Measurements from ENCODE around the gene DNASE1L3. TPM values are rescaled to one million over a fixed set of nuclear protein-coding genes. Genes with fewer than 3 reads are reported as not detected.

The DNASE1L3 gene
- total and polyA plus RNA-seq, 2 experiments from 2014 or later, result not detected

- Histone ChIP-seq H3K27me3 (ENCODE audit: insufficient read depth) (no peaks in the 10 kb centered on the region), H2AFZ (no peak overlapping the region), H3K27ac (ENCODE audit: low read depth) (no peak overlapping the region), H4K20me1 (replicated peaks; ENCODE audit: insufficient read depth) (peaks cover 10% of the 10 kb centered on the region; the same call in 1 of the 2 replicates), H3F3A (replicated peaks; ENCODE audit: low read depth) (no peaks in the 10 kb centered on the region), H3K36me3 (ENCODE audit: insufficient read depth) (peaks cover 25% of the 10 kb centered on the region), H3K4me2 (no peak overlapping the region), H3K4me1 (ENCODE audit: insufficient read depth) (no peaks in the 10 kb centered on the region; the same call in none of the 2 replicates), H3K4me3 (no peak overlapping the region), H3K9me2 (ENCODE audit: insufficient read depth) (no peaks in the 10 kb centered on the region), H3K79me2 (replicated peaks; ENCODE audit: insufficient read depth) (no peaks in the 10 kb centered on the region)
- peaks cover 47% of the 10 kb centered on the region for H3K36me3 Mint-ChIP-seq (ENCODE audit: low read depth)
- peaks cover 16% of the 10 kb centered on the region for H3K27me3 Mint-ChIP-seq (ENCODE audit: insufficient read depth, low read depth, poor library complexity)
- H3K4me1 Mint-ChIP-seq, result no peaks in the 10 kb centered on the region
- no peak overlapping the region for H3K4me3 Mint-ChIP-seq
- TF ChIP-seq POLR2AphosphoS5 (IDR thresholded peaks at IDR 0.05; ENCODE audit: low read depth) (no peak), ETS1 (IDR thresholded peaks at IDR 0.05) (no peak)
- H3K9me3 Mint-ChIP-seq, result no peaks in the 10 kb centered on the region; the same call in 2 of the 3 replicates
- H3K27ac Mint-ChIP-seq, result no peak overlapping the region
- no peak for DNase-seq (ENCODE audit: low spot score)
- ATAC-seq, result no peak
Observed at GRCh38 chr3:58164199-58164879, 46.4 kb downstream of the DNASE1L3 start.

- Mint-ChIP-seq H3K4me1 (no peaks in the 10 kb centered on the region), H3K27me3 (ENCODE audit: insufficient read depth, low read depth, poor library complexity) (peaks cover 16% of the 10 kb centered on the region), H3K9me3 (no peaks in the 10 kb centered on the region), H3K36me3 (ENCODE audit: low read depth) (peaks cover 39% of the 10 kb centered on the region), H3K4me3 (no peak overlapping the region), H3K27ac (no peak overlapping the region)
- H3K4me1 ChIP-seq (ENCODE audit: insufficient read depth), result no peaks in the 10 kb centered on the region; the same call in none of the 2 replicates
- H3K9me2 ChIP-seq (ENCODE audit: insufficient read depth), result no peaks in the 10 kb centered on the region
- H3K27ac ChIP-seq (ENCODE audit: low read depth), result no peak overlapping the region
- no peak overlapping the region for H3K4me3 ChIP-seq
- peaks cover 35% of the 10 kb centered on the region for H3K36me3 ChIP-seq (ENCODE audit: insufficient read depth)
- no peak overlapping the region for H3K4me2 ChIP-seq
- DNase-seq (ENCODE audit: low spot score) (no peak), ATAC-seq (no peak)
- peaks cover 10% of the 10 kb centered on the region; the same call in 1 of the 2 replicates for H4K20me1 ChIP-seq (replicated peaks; ENCODE audit: insufficient read depth)
- H3K79me2 ChIP-seq (replicated peaks; ENCODE audit: insufficient read depth), result no peaks in the 10 kb centered on the region
- H3F3A ChIP-seq (replicated peaks; ENCODE audit: low read depth), result no peaks in the 10 kb centered on the region
- H2AFZ ChIP-seq, result no peak overlapping the region
- H3K27me3 ChIP-seq (ENCODE audit: insufficient read depth), result no peaks in the 10 kb centered on the region
- TF ChIP-seq ZNF462 (CRISPR knock-in tag; IDR thresholded peaks at IDR 0.05) (no peak), CTCF (conservative IDR thresholded peaks at IDR 0.05; ENCODE audit: low read depth in 2 of 2) (no peak), REST (IDR thresholded peaks at IDR 0.05; ENCODE audit: unreplicated experiment) (no peak), NANOG (IDR thresholded peaks at IDR 0.05; ENCODE audit: borderline replicate concordance) (no peak), JUNB (IDR thresholded peaks at IDR 0.05; ENCODE audit: unreplicated experiment) (no peak), STAT1 (IDR thresholded peaks at IDR 0.05; ENCODE audit: unreplicated experiment) (no peak), EZH2phosphoT487 (IDR thresholded peaks at IDR 0.05; ENCODE audit: unreplicated experiment) (no peak)
Observed at GRCh38 chr3:58163234-58163633, 47.5 kb downstream of the DNASE1L3 start.

Measured in GM23338 (cell line).